Activated CD4-positive, alpha-beta T cell treated with anti-CD3 and anti-CD28 coated beads, Interleukin-2, amount 50 U/mL, for 4 hours (primary cell): ENCODE results near the gene AKAP13.
"Not testable (repeated sequence)": the region's sequence is repeated elsewhere in the genome, so short reads cannot be mapped to it uniquely, and the experiment has no call there.

ENCODE experiments used
- DNase-seq, 2 experiments: peaks; one replicate each; pipeline ENCODE4 v3.0.0-alpha.2; 2020

AKAP13 gene

DNA sequence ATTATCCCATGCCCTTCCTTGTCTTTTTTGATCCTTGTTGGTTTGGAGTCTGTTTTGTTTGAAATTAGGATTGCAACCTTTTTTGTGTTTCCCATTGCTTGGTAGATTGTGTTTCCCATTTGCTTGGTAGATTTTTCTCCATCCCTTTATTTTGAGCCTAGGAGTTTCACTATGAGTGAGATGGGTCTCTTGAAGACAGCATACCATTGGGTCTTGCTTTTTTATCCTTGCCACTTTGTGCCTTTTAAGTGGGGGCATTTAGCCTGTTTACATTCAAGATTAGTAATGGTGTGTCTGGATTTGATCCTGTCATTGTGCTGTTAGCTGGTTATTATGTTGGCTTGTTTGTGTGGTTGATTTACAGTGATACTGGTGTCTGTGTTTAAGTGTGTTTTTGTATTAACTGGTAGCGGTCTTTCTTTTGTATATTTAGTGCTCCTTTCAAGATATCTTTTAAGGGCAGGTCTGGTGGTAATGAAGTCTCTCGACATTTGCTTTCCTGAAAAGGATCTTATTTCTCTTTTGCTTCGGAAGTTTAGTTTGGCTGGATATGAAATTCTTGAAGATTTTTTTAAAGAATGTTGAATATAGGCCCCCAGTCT lies 70.8 kb downstream of the AKAP13 start:
- DNase-seq = no peak

DNA sequence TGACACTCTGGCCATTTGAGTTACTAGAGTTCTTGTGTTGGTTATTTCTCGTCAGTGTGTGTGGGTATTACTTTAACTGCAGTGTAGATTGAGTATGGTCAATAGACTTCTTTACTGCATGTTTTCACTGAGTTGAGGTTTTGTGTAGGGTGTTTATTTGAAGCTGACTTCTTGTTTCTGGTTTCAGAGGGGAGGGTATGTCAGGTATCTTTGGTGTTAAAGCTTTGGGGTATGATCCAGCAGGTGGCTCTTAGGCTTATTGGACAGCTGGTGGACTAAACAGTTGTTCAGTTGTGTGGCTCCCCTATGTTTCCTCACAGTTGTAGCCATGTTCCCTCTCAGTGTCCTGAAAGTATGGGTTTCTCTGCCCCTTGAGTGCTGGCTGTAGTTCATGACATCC lies 72.0 kb downstream of the AKAP13 start:
- DNase-seq = no peak

DNA sequence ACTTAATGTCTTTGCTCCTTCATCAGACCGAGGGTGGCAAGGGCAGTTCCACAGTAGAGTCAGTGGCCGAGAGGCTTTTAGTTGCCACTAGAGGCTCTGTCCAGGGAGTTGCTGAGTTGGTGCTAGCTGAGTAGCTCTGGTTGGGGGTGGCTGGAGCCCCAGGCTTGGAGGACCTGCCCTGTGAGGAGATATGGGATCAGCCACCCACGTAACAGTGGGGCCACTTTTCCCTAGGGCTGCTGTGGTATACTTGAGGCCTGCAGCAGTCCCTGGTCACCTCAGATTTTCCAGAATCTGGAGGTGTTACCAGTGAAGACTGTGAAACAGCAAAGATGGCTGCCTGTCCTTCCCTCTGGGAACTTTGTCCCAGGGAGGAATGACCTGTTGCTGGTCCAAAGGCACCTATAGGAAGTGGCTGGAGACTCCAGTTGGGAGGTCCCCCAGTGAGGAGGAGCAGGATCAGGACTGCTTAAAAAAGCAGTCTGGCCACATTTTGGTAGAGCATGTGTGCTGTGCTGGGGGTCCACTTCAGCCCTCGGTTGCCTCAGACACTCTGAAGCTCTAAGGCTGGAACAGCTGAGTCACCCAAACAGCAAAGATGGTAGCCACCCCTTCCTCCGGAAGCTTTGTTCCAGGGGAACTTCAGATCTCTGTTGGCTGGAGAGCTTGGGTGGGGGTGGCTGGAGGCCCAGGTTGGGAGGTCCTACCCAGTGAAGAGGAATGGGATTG lies 72.9 kb downstream of the AKAP13 start:
- no peak for DNase-seq

DNA sequence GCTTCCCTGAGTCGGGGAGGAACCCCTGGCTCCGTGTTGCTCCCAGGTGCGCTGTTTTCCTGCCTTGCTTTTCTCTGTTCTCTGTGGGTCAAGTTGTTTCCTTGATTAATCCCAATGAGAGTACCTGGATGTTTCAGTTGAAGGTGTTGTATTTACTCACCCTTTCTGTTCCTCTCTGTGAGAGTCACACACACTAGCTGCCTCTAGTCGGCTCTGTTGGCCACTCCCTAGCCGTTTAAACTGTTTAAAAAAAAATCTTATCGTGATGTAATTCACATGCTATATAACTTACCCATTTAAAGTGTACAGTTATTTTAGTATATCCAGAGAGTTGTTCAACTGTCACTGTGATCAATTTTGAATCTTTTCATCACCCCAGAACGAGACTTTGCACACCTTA lies 74.0 kb downstream of the AKAP13 start:
- no peak for DNase-seq

DNA sequence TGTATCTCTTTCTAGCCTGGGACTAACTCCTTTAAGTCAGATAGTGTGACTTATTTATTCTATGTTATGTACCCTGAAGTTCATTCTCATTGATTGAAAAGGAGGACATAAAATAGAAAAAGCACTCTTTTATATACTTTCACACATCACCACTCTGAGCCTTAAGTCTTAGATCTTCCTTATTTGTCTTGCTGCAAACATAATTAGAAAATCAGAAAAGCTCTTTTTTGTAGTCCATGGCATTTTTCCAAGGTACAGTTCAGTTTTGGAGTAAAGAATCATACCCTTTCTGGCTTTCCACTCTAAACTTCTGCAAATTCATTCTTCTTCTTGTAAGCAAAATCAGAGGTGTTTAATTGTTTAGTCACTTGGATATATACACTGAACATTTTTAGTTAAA lies 75.5 kb downstream of the AKAP13 start:
- no peak for DNase-seq

DNA sequence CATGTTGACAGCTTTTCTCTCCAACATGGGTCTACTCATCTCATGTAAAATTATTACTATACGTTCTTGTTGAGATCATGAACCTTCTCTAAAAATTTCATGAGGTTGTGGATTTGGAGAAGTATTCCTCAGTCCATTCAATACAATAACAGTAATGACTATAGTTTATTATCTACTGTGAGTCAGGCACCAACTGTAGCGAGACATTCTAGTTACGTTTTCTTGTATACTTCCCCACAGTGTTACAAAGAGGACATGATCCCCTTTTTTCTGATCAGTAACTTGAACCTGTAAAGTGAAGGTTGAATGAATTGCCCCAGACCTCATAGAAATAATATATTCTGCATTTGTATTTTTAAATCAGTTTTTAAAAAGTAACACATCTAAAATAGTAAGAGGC lies 76.4 kb downstream of the AKAP13 start:
- no peak for DNase-seq

DNA sequence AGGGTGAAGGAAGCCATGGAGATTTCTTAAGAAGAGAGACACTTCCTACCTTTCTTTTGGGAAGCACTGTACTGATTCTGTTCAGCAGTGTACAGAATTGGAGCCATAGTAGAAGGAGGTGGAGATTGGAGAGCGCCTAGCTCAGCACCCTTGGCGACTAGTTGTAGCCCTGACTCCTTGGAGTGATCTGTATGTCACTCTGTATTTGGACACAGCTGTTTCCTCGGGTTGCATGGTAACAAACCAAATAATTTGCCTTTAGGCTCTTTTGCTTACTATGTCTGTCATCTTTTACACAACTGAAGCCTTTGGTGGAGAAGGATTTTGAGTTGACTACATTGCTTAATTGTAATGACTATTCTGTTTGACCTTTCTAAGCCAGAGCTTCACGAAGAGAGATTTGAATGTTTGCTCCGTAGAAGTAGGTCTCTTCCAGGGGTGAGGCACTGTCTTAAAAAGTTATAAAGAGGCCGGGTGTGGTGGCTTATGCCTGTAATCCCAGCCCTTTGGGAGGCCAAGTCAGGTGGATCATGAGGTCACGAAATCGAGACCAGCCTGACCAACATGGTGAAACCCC lies 77.1 kb downstream of the AKAP13 start:
- DNase-seq = no peak

DNA sequence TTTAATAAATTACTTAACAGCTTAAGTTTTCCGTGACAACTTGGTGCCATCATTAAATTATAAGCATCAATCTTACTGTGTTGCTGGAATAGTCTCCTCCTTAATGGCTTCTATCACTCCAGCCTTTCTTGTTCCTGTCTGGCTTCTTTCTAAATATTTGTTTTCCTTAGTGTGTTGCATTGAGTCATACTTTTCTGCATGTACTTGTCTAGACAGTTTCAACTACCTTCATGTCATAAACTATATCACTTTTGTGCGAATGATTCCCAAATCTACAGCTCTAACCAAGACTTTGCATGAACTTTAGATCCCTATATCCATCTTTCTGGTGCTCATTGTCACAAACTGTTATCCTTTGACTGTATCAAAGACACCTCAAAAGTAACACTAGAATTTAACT lies 78.4 kb downstream of the AKAP13 start:
- no peak for DNase-seq

DNA sequence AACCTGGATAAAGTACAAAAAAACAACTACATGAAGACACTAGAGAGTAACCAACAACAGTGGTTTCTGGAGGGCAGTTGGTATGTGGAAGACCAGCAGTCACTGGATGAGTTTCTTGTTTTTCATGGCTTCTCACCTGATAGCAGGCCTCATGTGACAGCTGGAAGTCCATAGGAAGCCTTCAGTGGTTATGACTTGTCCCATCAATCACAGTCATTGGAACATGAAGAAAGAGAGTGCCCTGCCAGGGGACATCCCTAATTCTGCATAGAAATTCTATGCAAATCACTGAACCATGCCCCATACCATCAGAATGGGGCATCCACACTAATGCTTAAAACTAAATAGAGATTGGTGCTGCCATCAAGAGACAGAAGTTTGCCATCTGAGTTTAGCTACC lies 81.6 kb downstream of the AKAP13 start:
- no peak for DNase-seq

DNA sequence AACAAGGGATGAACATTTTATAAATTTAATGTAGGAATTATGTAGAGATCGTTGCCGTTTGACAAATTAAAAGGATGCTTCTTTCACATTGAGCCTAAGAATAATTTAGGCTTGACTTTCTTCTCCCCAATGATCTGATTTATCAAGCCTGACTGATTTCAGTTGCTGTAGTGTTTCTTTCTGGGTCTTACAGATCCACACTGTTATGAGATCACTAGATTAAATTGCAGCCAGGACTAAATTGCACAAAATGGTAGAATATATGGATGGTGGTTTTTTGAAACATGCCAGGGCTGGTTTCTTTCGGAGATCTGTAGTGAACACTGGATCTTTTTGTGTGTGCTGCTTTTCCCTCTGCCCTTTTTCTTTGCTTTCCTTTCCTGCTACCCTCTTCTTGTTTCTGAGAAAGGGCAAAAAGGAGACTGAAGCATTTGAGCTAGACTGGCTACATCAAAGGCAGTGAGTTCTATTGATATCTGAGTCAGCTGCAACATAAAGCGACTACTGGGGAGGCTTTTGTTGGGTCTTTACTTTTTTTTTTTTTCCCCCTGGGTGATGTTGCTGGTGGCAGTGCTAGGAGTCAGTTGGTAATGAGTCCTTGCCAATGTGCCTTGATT lies 83.0 kb downstream of the AKAP13 start:
- DNase-seq = no peak

DNA sequence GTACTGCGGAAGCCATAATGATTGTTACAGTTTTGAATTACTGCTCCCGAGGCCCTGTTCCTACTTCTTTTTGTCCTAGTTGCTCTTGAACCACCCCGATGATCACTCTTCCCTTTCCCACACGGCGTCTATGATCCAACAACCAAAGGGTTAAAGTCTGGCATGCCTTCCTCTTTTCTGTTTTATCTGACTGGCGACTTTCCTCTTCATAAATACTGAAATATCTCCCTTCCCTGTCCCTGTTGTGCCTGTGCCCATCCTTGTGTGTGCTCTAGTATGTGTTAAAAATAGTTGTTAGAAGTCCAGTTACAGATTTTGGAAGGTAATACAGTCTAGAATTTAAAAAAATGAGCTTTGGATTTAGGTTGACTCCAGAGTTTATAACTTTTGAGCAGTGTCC lies 83.6 kb downstream of the AKAP13 start:
- DNase-seq = no peak

DNA sequence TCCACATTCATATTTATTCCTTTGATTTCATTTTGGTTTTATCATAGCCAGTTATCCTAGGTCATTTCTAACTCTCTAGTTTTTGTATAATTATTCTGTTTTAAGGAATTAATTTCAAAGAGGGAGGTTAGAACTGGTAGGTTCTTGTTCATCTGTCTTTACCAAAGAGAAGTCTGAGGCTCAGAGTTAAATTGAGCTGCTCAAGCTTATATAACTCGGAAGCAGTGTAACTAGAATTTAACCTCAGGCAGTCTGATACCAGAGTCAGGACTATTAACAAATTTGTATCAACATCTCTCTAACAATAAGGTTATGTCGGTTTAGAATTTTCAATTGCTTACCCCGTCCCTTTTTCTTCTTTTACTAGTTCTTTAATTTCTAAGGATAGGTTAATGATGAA lies 84.1 kb downstream of the AKAP13 start:
- no peak for DNase-seq

DNA sequence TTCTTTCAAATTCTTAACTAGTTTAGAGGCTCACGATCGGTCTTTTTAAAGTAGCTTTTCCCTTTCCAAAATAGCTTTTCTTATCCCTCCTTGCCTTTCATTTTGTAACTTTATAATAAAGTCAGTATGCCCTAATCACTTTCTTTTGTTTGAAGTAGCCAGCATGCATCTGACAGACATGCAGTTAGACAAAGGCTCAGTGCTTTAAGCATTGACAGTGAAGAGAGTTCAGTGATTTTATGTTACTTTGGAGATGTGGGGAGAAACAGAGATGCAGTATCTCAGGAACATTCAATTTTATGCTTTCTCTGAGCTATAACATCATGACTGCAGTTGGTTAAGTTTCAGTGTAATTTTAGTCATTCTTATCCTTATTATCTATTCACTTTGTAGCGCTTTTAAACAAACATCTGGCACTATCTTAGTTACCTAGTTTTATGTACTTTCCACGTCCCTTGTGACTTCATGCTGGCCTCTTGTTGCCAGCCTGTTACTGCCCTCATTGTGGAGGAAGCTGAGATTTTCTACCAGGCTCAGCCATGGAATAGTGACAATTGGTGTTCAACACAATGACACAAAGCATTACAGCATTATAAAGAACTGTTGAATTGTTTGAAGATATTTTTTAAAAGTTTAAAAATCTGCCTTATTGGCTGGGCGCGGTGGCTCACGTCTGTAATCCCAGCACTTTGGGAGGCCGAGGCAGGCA lies 90.3 kb downstream of the AKAP13 start:
- no peak for DNase-seq

DNA sequence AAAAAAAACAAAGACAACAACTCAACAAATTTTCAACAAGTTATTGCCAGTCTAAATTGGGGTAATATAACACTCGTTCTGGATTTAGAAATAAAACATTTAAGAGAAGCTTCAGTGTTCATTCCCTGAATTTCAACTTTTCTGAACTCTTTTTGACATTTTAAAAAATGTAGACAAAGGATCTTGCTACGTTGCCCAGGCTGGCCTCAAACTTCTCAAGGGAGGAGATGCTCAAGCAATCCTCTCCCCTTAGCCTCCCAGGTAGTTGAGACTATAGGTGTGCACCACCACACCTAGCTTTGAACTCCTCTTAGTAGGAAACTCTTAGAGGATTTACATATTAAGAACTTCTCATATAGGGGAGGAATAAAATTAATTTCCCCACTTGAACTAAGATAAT lies 91.9 kb downstream of the AKAP13 start:
- DNase-seq = no peak

DNA sequence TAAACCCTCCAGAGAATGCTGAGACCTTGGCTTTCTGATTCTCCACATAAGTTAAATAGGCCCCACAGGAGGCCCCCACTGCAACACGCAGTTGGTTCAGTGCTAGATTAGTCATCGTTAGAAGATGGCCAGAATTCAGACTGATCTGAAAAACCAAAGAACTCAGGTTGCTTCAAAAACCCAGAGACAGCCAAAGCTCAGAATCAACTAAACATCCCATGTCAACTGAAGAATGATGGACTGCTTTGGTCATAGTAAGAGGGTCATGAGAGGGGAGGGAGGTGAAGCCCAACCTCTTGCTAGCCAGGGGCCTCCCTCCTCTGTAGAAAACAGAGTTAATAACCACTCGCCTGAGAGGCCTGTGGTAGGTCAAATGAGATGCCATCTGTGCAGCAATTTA lies 93.1 kb downstream of the AKAP13 start:
- DNase-seq = no peak

DNA sequence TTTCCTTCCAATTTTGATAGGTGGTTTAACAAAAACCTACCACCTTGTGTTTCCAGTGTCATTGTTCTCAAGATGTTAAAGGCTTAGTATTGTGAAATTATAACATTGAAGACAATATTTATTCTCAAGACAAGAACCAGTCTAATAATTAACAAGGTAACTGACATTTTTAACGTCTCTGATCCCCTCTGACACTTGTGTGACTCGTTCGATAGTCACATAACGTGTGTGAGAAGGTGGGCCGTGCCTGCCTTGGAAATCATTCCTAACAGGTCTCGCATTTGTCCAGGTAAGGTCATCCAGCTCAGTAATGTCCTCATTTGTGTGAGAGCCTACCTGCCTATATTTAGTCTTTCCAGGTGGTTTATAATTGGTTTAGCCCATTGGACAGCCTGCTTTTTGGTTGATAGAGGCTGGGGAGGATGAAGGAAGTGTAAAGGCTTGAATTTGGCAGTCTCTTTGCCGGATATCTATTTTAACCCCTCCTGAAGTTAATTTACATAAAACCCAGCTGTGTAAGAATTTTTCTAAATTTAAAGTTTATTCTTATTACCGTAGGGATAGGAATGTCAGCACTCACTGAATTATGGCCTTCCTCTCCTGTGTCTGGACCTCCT lies 94.4 kb downstream of the AKAP13 start:
- DNase-seq = no peak

DNA sequence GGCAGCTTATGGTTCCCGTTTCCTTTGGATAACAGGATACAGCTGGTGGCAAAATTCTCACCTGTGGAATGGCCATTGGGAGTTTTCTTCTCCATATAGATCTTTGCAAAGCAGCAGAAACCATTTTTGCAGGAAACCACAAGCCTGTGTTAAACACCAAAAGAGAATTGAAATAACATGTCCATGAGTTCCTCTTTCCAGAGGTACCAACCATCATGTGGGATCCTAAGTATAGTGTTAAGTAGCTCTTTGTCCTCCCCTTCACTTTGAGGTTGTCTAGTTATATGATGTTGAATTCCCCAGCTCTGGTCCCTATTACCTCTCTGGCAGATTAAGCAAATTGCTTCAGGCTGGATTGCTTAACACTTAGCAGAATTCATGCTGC lies 94.9 kb downstream of the AKAP13 start:
- no peak for DNase-seq

DNA sequence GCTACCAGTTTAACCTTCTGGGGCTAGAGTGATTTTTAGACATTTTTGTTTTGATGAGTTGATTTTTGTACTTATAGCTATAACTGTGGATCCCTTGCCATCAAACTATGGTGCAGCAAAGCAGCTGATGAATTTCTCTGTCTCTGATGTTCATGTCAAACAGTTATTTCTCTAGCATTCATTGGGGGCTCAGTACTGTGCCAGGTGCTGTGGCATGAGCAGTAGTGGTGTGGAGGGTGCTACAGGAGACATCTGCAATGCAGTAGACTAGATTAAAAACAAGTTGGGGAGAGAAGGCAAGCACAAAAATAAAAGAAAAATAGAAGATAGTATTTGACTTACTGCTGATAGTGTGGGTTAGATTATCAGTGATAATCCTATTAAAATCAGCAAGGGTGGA lies 95.3 kb downstream of the AKAP13 start:
- no peak for DNase-seq

DNA sequence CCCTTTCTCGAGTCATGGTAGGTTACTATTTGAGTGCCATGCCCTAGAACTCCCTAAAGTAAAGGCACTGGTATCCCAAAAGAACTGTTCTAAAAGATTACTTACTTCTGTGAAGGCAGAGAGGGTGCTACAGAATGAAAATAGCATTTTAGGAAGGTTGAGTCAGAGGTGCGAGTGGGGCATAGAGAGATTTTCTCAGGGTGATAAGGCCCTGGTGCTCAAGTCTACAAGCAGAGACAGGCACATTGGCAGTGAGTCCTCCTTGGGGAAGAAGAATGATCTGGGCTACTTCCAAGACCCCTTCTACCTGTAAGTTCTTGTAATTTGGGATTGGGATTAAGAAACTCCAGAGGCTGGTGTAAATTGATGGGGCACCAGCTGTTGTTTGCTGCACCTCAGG lies 96.7 kb downstream of the AKAP13 start:
- DNase-seq = no peak

DNA sequence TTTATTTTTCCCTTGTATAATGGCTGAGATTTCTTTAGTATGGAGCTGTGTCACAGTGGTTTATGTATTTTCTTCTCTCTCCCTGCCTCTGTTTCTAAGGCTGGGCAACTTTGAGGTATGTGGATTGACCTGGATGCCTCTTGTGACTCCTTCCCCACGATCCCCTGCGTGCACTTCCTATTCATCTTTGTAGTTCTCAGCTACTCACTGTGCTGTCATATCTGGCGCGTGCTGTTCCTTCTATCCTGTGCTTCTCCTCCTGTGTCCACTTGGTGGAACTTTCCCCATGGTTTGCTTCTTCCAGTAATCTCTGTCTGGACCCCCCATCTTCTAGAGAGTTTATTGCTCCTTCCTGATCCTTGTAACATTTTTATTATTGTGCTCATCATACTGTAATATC lies 97.3 kb downstream of the AKAP13 start:
- DNase-seq = no peak

DNA sequence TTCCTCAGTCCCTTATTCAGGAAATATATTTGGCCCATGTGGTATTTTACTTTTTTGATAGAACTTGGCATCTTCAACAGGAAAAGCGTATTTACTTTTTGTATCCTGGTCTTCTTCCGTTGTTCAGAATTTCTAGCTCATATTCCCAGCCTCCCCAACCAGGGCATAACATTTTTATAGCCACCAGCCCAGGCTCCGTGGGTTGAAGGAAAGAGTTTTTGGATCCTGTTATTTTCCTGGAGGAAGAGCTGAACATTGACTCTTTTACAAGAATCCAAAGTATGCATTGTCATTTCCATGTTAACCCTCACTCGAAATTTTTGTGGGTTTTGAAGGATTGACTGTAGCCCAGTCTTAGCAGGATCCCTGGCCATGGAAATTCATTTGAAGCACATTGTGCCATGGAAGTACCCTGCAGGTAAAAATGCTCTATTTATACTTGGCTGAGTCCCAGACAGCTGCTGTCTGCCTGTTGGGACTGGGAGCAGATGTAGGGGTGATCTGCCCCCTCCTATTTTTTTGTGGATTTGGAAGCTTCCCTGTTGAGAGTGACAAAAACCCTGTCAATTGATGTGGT lies 98.8 kb downstream of the AKAP13 start:
- no peak for DNase-seq

DNA sequence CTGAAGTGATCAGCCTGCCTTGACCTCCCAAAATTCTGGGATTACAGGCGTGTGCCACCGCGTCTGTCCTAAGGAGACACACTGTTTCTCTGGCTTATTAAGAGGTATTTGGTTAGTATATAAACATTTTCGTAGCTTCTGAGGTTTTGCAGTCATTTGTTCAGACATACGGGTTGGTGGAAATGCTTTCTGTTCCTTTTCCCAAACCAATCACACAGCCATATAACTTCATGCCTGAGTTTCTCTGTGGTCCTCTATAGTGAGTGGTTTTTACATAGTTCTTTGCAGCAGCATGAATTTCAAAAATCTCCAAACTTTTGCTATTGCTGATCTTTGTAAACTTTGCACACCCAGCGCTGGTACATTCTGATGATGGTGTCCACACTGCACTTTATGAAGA lies 100.5 kb downstream of the AKAP13 start:
- no peak for DNase-seq

DNA sequence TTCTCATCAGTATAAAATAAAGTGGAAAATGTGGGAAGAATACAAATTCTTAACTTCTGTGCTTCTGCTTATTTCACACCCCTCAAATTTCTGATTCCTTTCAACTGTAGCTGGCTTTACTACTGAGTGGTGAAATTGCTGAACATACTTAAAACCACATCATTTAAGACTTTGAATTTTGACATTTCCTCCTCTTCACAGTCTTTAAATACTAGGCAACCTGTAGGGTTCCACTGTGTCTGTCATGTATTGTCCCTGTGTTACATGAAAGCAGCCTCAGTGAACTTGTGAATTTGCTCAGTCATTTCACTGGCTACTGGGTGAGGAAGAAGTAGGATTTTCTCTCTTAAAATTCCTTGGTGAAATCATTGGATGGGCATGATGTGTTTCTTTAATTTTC lies 101.1 kb downstream of the AKAP13 start:
- DNase-seq = not testable (repeated sequence)
